ENCODE data around the gene PAX5. TPM values are rescaled to one million over a fixed set of nuclear protein-coding genes. Genes with fewer than 3 reads are reported as not detected.

The PAX5 gene
- total RNA-seq, 2 experiments from 2014 or later = 0.95 to 1.1 TPM

DNA sequence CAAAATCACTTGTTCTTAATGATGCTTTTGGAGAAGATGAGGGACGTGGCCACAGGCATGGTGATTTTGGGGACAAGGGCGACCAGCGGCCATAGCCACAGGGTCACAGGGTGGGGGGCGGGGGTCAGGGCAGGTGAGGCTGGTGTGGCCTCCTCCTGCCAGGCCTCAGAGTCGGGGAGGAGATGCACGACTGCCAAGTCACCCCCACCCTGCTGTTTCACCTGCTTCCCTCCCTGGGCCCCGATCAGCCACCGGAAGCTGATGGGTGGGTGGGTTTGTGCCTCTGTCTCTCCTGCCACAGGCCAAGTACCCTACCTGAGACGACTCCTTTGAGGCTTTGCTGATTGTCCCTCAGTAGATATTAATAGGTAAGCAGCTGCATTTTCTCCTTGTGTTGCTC is 199.3 kb downstream of the PAX5 start:
- Mint-ChIP-seq H3K27me3 (no peaks in the 10 kb centered on the region), H3K36me3 (ENCODE audit: low read depth) (no peaks in the 10 kb centered on the region), H3K9me3 (no peaks in the 10 kb centered on the region), H3K27ac (no peak overlapping the region), H3K4me1 (ENCODE audit: low read depth) (no peaks in the 10 kb centered on the region), H3K4me3 (no peak overlapping the region)
- ChIA-PET CTCF (no interaction called here), POLR2A (no interaction called here)
- no peak for ATAC-seq
- intact Hi-C loops (cut with micrococcal nuclease) = no loop called here
- DNase-seq = no peak
- TF ChIP-seq, protein P1, sequence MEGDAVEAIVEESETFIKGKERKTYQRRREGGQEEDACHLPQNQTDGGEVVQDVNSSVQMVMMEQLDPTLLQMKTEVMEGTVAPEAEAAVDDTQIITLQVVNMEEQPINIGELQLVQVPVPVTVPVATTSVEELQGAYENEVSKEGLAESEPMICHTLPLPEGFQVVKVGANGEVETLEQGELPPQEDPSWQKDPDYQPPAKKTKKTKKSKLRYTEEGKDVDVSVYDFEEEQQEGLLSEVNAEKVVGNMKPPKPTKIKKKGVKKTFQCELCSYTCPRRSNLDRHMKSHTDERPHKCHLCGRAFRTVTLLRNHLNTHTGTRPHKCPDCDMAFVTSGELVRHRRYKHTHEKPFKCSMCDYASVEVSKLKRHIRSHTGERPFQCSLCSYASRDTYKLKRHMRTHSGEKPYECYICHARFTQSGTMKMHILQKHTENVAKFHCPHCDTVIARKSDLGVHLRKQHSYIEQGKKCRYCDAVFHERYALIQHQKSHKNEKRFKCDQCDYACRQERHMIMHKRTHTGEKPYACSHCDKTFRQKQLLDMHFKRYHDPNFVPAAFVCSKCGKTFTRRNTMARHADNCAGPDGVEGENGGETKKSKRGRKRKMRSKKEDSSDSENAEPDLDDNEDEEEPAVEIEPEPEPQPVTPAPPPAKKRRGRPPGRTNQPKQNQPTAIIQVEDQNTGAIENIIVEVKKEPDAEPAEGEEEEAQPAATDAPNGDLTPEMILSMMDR (IDR thresholded peaks at IDR 0.05) = no peak

DNA sequence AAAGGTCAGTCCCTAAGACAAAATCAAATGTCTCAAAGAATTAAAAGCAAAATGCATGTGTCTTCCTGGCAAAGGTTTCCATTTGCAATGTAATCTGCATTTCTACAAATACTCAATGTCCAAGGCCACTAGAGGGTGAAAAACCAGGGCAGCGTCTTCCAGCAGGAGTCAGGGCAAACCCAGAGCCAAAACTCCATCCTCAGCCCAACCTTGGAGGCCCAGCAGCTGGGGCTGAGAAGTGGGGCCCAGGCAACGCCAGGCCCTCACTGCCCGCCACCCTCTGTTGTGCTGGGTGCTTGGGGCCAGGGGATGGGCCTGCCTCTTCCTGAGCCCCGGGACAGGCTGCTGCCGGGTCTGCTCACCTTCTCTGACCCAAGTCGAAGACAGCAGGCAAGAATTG is 200.1 kb downstream of the PAX5 start:
- Mint-ChIP-seq H3K4me1 (ENCODE audit: low read depth) (no peaks in the 10 kb centered on the region), H3K27ac (no peak overlapping the region), H3K27me3 (no peaks in the 10 kb centered on the region), H3K9me3 (no peaks in the 10 kb centered on the region), H3K4me3 (no peak overlapping the region), H3K36me3 (ENCODE audit: low read depth) (no peaks in the 10 kb centered on the region)
- ChIA-PET CTCF (no interaction called here), POLR2A (no interaction called here)
- intact Hi-C loops (cut with micrococcal nuclease) = no loop called here
- TF ChIP-seq, protein P1 (IDR thresholded peaks at IDR 0.05) = no peak
- DNase-seq (no peak), ATAC-seq (no peak)

DNA sequence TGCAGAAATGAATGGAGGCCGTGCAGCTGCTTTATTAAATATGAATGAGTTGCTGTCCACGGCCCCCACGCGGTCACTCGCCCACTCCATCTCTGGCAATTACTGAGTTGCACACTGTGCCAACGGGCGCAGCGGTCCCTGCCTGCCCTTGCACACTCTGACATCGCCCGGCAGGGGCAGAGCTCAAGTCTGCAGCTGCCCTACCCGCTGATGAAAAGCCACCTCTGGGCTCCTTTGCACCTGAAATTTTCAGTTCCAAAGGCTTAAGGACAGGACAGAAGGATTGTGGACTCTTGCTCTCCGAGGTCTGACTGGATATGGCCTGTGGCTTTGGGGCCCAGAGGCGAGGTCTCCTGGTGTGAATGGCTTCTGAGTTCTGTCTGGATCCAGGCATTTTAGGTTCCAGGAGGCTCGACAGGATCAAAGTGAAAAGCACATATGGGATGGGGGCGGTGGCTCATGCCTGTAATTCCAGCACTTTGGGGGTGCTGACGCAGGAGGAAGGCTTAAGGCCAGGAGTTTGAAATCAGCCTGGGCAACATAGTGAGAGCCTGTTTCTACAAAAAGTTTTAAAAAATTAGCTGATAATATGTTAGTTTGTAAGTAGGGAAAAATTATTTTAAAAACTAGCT is 201.8 kb downstream of the PAX5 start:
- Mint-ChIP-seq H3K4me3 (no peak overlapping the region), H3K4me1 (ENCODE audit: low read depth) (no peaks in the 10 kb centered on the region), H3K36me3 (ENCODE audit: low read depth) (no peaks in the 10 kb centered on the region), H3K27me3 (no peaks in the 10 kb centered on the region), H3K27ac (no peak overlapping the region), H3K9me3 (no peaks in the 10 kb centered on the region)
- intact Hi-C loops (cut with micrococcal nuclease) = no loop called here
- no peak for ATAC-seq
- ChIA-PET POLR2A (interaction anchor here (1.2 kb wide), 1 partner anchor 11 kb away, joined by 4 read pairs; no protein-coding TSS in a partner anchor), CTCF (no interaction called here)
- no peak for DNase-seq
- TF ChIP-seq, protein P1 (IDR thresholded peaks at IDR 0.05) = no peak

DNA sequence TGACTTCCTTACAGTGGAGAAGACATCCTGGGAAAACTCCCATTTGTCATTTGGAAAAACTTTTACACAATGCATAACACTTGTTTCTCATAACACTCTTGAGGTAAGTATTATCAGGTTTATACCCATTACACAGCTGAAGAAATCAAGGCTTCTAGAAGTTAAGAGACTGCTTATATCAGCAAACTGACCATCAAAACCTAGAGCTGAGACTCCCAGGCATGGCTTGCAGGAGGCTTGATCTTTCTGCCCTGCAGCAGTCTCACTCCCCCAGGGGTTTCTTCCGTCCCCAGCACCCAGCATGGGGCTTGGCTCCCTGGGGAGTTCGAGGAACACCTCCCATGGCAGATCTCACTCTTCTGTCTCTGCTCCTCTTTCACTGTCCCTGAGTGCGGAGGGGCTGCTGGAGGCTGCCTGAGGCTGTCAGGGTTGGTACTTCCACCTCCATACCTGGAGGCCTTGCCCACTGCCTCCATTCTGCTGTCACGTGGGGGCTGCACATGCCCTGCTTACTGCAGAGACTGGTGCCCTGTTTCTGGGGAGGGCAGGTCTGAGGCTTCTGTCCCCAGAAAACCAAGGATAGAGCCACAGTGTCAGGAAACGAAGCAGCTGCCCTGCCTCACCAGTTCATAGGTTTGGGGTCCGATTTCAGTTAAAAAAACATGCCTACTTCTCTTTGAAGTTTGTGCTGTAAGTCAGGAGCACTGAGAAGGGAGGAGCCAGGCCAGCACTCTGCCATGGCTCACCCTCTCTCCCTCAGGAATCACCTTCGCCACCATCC is 202.5 kb downstream of the PAX5 start:
- no peaks in the 10 kb centered on the region for H3K9me3 Mint-ChIP-seq
- no peak for ATAC-seq
- no peaks in the 10 kb centered on the region for H3K27me3 Mint-ChIP-seq
- no peaks in the 10 kb centered on the region for H3K4me1 Mint-ChIP-seq (ENCODE audit: low read depth)
- DNase-seq = no peak
- H3K27ac Mint-ChIP-seq = no peak overlapping the region
- TF ChIP-seq, protein P1 (IDR thresholded peaks at IDR 0.05) = no peak
- intact Hi-C loops (cut with micrococcal nuclease) = no loop called here
- no peak overlapping the region for H3K4me3 Mint-ChIP-seq
- ChIA-PET POLR2A (interaction anchor here (1.2 kb wide), 1 partner anchor 11 kb away, joined by 4 read pairs; no protein-coding TSS in a partner anchor), CTCF (no interaction called here)
- no peaks in the 10 kb centered on the region for H3K36me3 Mint-ChIP-seq (ENCODE audit: low read depth)

DNA sequence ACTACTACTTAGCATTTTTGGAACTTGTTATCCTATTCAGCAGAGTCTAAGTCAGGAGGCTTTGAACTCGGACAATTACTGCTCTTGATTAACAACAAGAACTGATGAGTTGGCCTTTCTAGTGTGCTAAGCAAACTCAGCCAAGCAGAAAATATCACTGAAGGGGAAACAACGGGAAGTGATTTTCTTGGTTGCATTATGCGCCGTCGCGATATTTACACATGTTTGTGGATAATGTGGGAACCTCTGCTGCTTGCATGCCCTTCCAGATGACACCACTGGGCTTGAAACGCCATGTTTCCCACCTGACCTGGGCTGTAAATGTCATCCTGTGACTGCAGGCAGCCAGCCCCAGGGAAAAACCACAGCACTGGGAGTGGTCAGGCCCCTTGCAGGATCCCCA is 205.5 kb downstream of the PAX5 start:
- intact Hi-C loops (cut with micrococcal nuclease) = no loop called here
- ChIA-PET CTCF (interaction anchor here (1.0 to 1.2 kb wide), 2 partner anchors 40 to 44 kb away, joined by 3 to 4 read pairs; no protein-coding TSS in a partner anchor), POLR2A (no interaction called here)
- H3K9me3 Mint-ChIP-seq = no peaks in the 10 kb centered on the region
- no peaks in the 10 kb centered on the region for H3K4me1 Mint-ChIP-seq (ENCODE audit: low read depth)
- H3K27me3 Mint-ChIP-seq = no peaks in the 10 kb centered on the region
- no peaks in the 10 kb centered on the region for H3K36me3 Mint-ChIP-seq (ENCODE audit: low read depth)
- no peak overlapping the region for H3K27ac Mint-ChIP-seq
- TF ChIP-seq, protein P1 (IDR thresholded peaks at IDR 0.05) = no peak
- no peak for DNase-seq
- H3K4me3 Mint-ChIP-seq = no peak overlapping the region
- ATAC-seq = no peak
